Neural cell (in vitro differentiated cells): ENCODE results near the gene CBFA2T3. TPM values are rescaled to one million over a fixed set of nuclear protein-coding genes. Genes with fewer than 3 reads are reported as not detected.

ENCODE experiments used
- H2AFZ ChIP-seq: fragments of 200-600, 300-800 bp; sonication (generic), shearing (Covaris generic); 2 replicates; pipeline ENCODE4 v1.6.0; 2014; ENCODE audit warnings: low read depth, mild to moderate bottlenecking, antibody characterized with exemption, low read length, moderate library complexity
- H3F3A ChIP-seq: fragments of 200-600 bp; shearing (Covaris generic); 2 replicates; pipeline ENCODE4 v1.6.1; 2016; ENCODE audit warnings: mild to moderate bottlenecking, moderate library complexity, mixed read lengths, antibody characterized with exemption, low read length; ENCODE audit not compliant: insufficient read depth, poor library complexity, severe bottlenecking
- H3K27ac ChIP-seq: fragments of 200-600, 300-800 bp; sonication (generic), shearing (Covaris generic); 2 replicates; pipeline ENCODE4 v1.5.1; 2014; ENCODE audit warnings: mild to moderate bottlenecking, low read length, moderate library complexity
- H3K27me3 ChIP-seq: fragments of 300-800, 200-600 bp; sonication (generic), shearing (Covaris generic); 2 replicates; pipeline ENCODE4 v1.6.0; 2014; ENCODE audit warnings: mild to moderate bottlenecking, low read depth, low read length, moderate library complexity; ENCODE audit not compliant: insufficient read depth
- H3K36me3 ChIP-seq: fragments of 300-800, 200-600 bp; sonication (generic), shearing (Covaris generic); 2 replicates; pipeline ENCODE4 v1.5.1; 2014; ENCODE audit warnings: mild to moderate bottlenecking, antibody characterized with exemption, low read length, moderate library complexity; ENCODE audit not compliant: insufficient read depth
- H3K4me2 ChIP-seq: fragments of 300-800, 200-600 bp; sonication (generic), shearing (Covaris generic); 2 replicates; pipeline ENCODE4 v1.6.0; 2014; ENCODE audit warnings: mild to moderate bottlenecking, low read length
- H3K4me3 ChIP-seq: fragments of 300-800, 200-600 bp; sonication (generic), shearing (Covaris generic); 2 replicates; pipeline ENCODE4 v1.5.1; 2014; ENCODE audit warnings: mild to moderate bottlenecking, low read length, moderate library complexity
- H3K79me2 ChIP-seq: fragments of 200-600 bp; shearing (Covaris generic); replicated peaks from 2 replicates; pipeline ENCODE4 v1.6.0; 2014; ENCODE audit warnings: mild to moderate bottlenecking, low read length, moderate library complexity; ENCODE audit not compliant: insufficient read depth
- H3K9ac ChIP-seq: fragments of 300-800, 200-600 bp; sonication (generic), shearing (Covaris generic); 2 replicates; pipeline ENCODE4 v1.6.1; 2016; ENCODE audit warnings: mild to moderate bottlenecking, low read length, mixed read lengths
- H3K9me2 ChIP-seq: fragments of 200-600 bp; shearing (Covaris generic); 2 replicates; pipeline ENCODE4 v1.6.1; 2016; ENCODE audit warnings: mild to moderate bottlenecking, low read length, mixed read lengths; ENCODE audit not compliant: insufficient read depth
- H3K9me3 ChIP-seq: fragments of 200-600, 300-800 bp; sonication (generic), shearing (Covaris generic); 2 replicates; pipeline ENCODE4 v1.6.1; 2016; ENCODE audit warnings: mild to moderate bottlenecking, mixed run types, low read length, moderate library complexity, mixed read lengths
- H4K20me1 ChIP-seq: fragments of 200-600 bp; shearing (Covaris generic); 2 replicates; pipeline ENCODE4 v1.6.1; 2016; ENCODE audit warnings: mild to moderate bottlenecking, mixed run types; ENCODE audit not compliant: insufficient read depth
- CTCF ChIP-seq: fragments of 450-650 bp; IDR thresholded peaks from 2 replicates; pipeline ENCODE4 v1.5.1; 2014; ENCODE audit warnings: antibody characterized with exemption, mild to moderate bottlenecking, moderate library complexity; ENCODE audit not compliant: poor library complexity, severe bottlenecking
- EP300 ChIP-seq: fragments of 450-650 bp; conservative IDR thresholded peaks from 2 replicates; pipeline ENCODE4 v1.6.1; 2014; ENCODE audit warnings: antibody characterized with exemption, mild to moderate bottlenecking, moderate library complexity; ENCODE audit not compliant: poor library complexity, severe bottlenecking
- EZH2 ChIP-seq: fragments of 200-600, 300-800 bp; shearing (Covaris generic), sonication (generic); IDR thresholded peaks from 2 replicates; pipeline ENCODE4 v1.6.1; 2014; ENCODE audit warnings: antibody characterized with exemption, low read length, borderline replicate concordance, mild to moderate bottlenecking; ENCODE audit not compliant: insufficient read depth, poor library complexity, severe bottlenecking
- MXI1 ChIP-seq: fragments of 450-650 bp; conservative IDR thresholded peaks from 2 replicates; pipeline ENCODE4 v1.6.1; 2014; ENCODE audit warnings: antibody characterized with exemption, mild to moderate bottlenecking; ENCODE audit not compliant: poor library complexity, severe bottlenecking
- POLR2AphosphoS5 ChIP-seq: IDR thresholded peaks from 2 replicates; pipeline ENCODE4 v1.6.1; 2012
- RAD21 ChIP-seq: fragments of 450-650 bp; conservative IDR thresholded peaks from 2 replicates; pipeline ENCODE4 v1.6.1; 2014; ENCODE audit warnings: antibody characterized with exemption, mild to moderate bottlenecking, moderate library complexity
- REST ChIP-seq: IDR thresholded peaks from 2 replicates; pipeline ENCODE4 v1.6.1; 2012; ENCODE audit warnings: borderline replicate concordance
- SMC3 ChIP-seq: fragments of 450-650 bp; conservative IDR thresholded peaks from 2 replicates; pipeline ENCODE4 v1.6.1; 2014; ENCODE audit warnings: antibody characterized with exemption, mild to moderate bottlenecking, moderate library complexity; ENCODE audit not compliant: poor library complexity
- TAF1 ChIP-seq: IDR thresholded peaks from 2 replicates; pipeline ENCODE4 v1.6.1; 2012; ENCODE audit warnings: low read depth
- polyA plus RNA-seq: library from polyadenylated mRNA; depleted of rRNA; stranded (reverse); fragments of >200 nt; gene quantifications from 2 replicates; pipeline ENCODE4 v1.2.3, GENCODE V29; 2014

The CBFA2T3 gene
- polyA plus RNA-seq, 1 donor from 2014 or later: 2.1 TPM

GRCh38 chr16:88923926-88924833 lies 52.8 kb downstream of the CBFA2T3 start:
- H3F3A ChIP-seq: no peaks in the 10 kb centered on the region
- no peak overlapping the region for H3K4me3 ChIP-seq
- no peak overlapping the region for H3K27ac ChIP-seq
- TF ChIP-seq EZH2 (no peak), TAF1 (no peak), SMC3 (no peak), REST (no peak), MXI1 (no peak), EP300 (no peak), RAD21 (no peak), POLR2AphosphoS5 (no peak), CTCF (no peak)
- no peaks in the 10 kb centered on the region for H3K27me3 ChIP-seq
- H3K9me3 ChIP-seq: no peaks in the 10 kb centered on the region
- no peak overlapping the region for H3K4me2 ChIP-seq
- no peaks in the 10 kb centered on the region for H3K36me3 ChIP-seq
- no peak overlapping the region for H3K9ac ChIP-seq
- H2AFZ ChIP-seq: no peak overlapping the region
- H3K79me2 ChIP-seq: no peaks in the 10 kb centered on the region
- H3K9me2 ChIP-seq: no peaks in the 10 kb centered on the region
- H4K20me1 ChIP-seq: no peaks in the 10 kb centered on the region

GRCh38 chr16:88923450-88923849 lies 53.6 kb downstream of the CBFA2T3 start:
- Histone ChIP-seq H3K27ac (no peak overlapping the region), H3K27me3 (no peaks in the 10 kb centered on the region)

More at GRCh38 chr16:88923450-88923849, 53.6 kb downstream of the CBFA2T3 start:
- H2AFZ ChIP-seq: no peak overlapping the region
- H4K20me1 ChIP-seq: no peaks in the 10 kb centered on the region
- H3K4me2 ChIP-seq: no peak overlapping the region
- H3K9me2 ChIP-seq: no peaks in the 10 kb centered on the region
- no peak for TF ChIP-seq EZH2
- TF ChIP-seq RAD21: no peak
- TF ChIP-seq CTCF: no peak
- TF ChIP-seq REST: no peak
- no peak for TF ChIP-seq TAF1
- no peak for TF ChIP-seq SMC3
- no peak for TF ChIP-seq MXI1
- TF ChIP-seq EP300: no peak
- TF ChIP-seq POLR2AphosphoS5: no peak
- H3K4me3 ChIP-seq: no peak overlapping the region
- no peaks in the 10 kb centered on the region for H3K79me2 ChIP-seq
- H3F3A ChIP-seq: no peaks in the 10 kb centered on the region
- H3K9ac ChIP-seq: no peak overlapping the region
- H3K9me3 ChIP-seq: no peaks in the 10 kb centered on the region
- H3K36me3 ChIP-seq: no peaks in the 10 kb centered on the region
